Loucy (cell line): ENCODE data around the gene PLSCR4.

Experiments
- EZH2phosphoT487 ChIP-seq: fragments of 200-600 bp; IDR thresholded peaks from 2 replicates; pipeline ENCODE4 v1.6.1; 2018; ENCODE audit warnings: antibody characterized with exemption, mild to moderate bottlenecking, moderate library complexity, borderline replicate concordance
- TF ChIP-seq, protein P1 (sequence below): fragments of 200-600 bp; sonication (generic); conservative IDR thresholded peaks from 2 replicates; pipeline ENCODE4 v1.5.1; 2014; ENCODE audit warnings: mild to moderate bottlenecking, antibody characterized with exemption, low read length

GRCh38 chr3:146214493-146214892, 36.4 kb downstream of the PLSCR4 start:
- TF ChIP-seq EZH2phosphoT487: no peak
- TF ChIP-seq, protein P1, sequence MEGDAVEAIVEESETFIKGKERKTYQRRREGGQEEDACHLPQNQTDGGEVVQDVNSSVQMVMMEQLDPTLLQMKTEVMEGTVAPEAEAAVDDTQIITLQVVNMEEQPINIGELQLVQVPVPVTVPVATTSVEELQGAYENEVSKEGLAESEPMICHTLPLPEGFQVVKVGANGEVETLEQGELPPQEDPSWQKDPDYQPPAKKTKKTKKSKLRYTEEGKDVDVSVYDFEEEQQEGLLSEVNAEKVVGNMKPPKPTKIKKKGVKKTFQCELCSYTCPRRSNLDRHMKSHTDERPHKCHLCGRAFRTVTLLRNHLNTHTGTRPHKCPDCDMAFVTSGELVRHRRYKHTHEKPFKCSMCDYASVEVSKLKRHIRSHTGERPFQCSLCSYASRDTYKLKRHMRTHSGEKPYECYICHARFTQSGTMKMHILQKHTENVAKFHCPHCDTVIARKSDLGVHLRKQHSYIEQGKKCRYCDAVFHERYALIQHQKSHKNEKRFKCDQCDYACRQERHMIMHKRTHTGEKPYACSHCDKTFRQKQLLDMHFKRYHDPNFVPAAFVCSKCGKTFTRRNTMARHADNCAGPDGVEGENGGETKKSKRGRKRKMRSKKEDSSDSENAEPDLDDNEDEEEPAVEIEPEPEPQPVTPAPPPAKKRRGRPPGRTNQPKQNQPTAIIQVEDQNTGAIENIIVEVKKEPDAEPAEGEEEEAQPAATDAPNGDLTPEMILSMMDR: no peak
